ENCODE data around the gene CLN5. TPM values are rescaled to one million over a fixed set of nuclear protein-coding genes. Genes with fewer than 3 reads are reported as not detected.

CLN5 gene
- total and polyA plus RNA-seq, 2 experiments from 2014 or later = 6.5 to 9.5 TPM

GRCh38 chr13:76971215-76971614, 20.7 kb upstream of the CLN5 start (continued):
- TF ChIP-seq ZNF462 (CRISPR knock-in tag; IDR thresholded peaks at IDR 0.05) (no peak), CTCF (conservative IDR thresholded peaks at IDR 0.05; ENCODE audit: low read depth in 2 of 2) (no peak), POLR2AphosphoS5 (IDR thresholded peaks at IDR 0.05; ENCODE audit: low read depth) (no peak), STAT1 (IDR thresholded peaks at IDR 0.05; ENCODE audit: unreplicated experiment) (no peak), CREB1 (CRISPR knock-in tag; IDR thresholded peaks at IDR 0.05; ENCODE audit: low read depth) (no peak), EZH2phosphoT487 (IDR thresholded peaks at IDR 0.05; ENCODE audit: unreplicated experiment) (no peak)

Data from GM23338 (cell line).